ENCODE data around the gene STAT6. TPM values are rescaled to one million over a fixed set of nuclear protein-coding genes. Genes with fewer than 3 reads are reported as not detected.

The STAT6 gene
- total and polyA plus RNA-seq, 2 of the 8 experiments (the other 6 are each of a cell fraction or from before 2014, with no cell fraction given) = 32.9 to 38.7 TPM

GRCh38 chr12:57129321-57129842, 18.2 kb upstream of the STAT6 start:
- Histone ChIP-seq H4K91ac (replicated peaks; ENCODE audit: insufficient read length, low read length) (no peak overlapping the region), H3K56ac (replicated peaks; ENCODE audit: insufficient read length, low read depth, low read length) (peak overlapping the region; percentile 3), H4K5ac (ENCODE audit: insufficient read length, low read depth, low read length) (no peak overlapping the region), H3K79me1 (ENCODE audit: low read depth, low read length) (peaks cover 13% of the 10 kb centered on the region), H2AK5ac (ENCODE audit: low read depth, low read length) (no peak overlapping the region), H3K9ac (replicated peaks in 1 of 4; ENCODE audit: extremely low read depth in 1 of 4, low read depth in 3 of 4, low read length in 3 of 4) (peak overlapping the region; percentile 0 to 73 (median 41)), H3K79me2 (ENCODE audit: control insufficient read depth in 1 of 2, insufficient read depth in 2 of 2, low read length in 2 of 2) (peaks cover 7 to 50% of the 10 kb centered on the region in 2 experiments; a peak in 3 of 4 replicates), H3K4ac (replicated peaks; ENCODE audit: insufficient read length, low read depth, low read length) (no peak overlapping the region), H2BK5ac (ENCODE audit: low read depth, low read length) (peak overlapping the region; percentile 95; the same call in 1 of the 2 replicates), H2BK12ac (ENCODE audit: low read depth, low read length) (no peak overlapping the region), H3K4me1 (replicated peaks in 1 of 4; ENCODE audit: control insufficient read depth in 3 of 4, insufficient read depth in 4 of 4, low read length in 3 of 4) (peaks cover 23 to 43% (median 29%) of the 10 kb centered on the region in 4 experiments), H3K4me2 (ENCODE audit: insufficient read depth in 1 of 2, low read depth in 2 of 2, low read length in 2 of 2) (peak overlapping the region; percentile 78 to 86), H3K36me3 (ENCODE audit: control insufficient read depth in 2 of 4, insufficient read depth in 4 of 4, low read length in 3 of 4) (no peaks in the 10 kb centered on the region; a peak in 1 of 8 replicates), H3K23ac (ENCODE audit: insufficient read length) (no peak overlapping the region), H4K8ac (ENCODE audit: extremely low read depth, insufficient read depth, low read length) (peak overlapping the region; percentile 7; the same call in 1 of the 2 replicates), H3K9me3 (ENCODE audit: insufficient read depth in 2 of 2, low read depth in 1 of 2, low read length in 1 of 2) (no peaks in the 10 kb centered on the region), H2AFZ (ENCODE audit: low read length) (no peak overlapping the region), H2BK20ac (ENCODE audit: low read length) (no peak overlapping the region), H4K20me1 (replicated peaks in 1 of 2; ENCODE audit: control insufficient read depth in 1 of 2, insufficient read depth in 2 of 2, low read length in 2 of 2) (peaks cover 5 to 14% of the 10 kb centered on the region in 2 experiments), H3K14ac (ENCODE audit: insufficient read length) (no peak overlapping the region), H3K27ac (ENCODE audit: low read depth, low read length) (peak overlapping the region; percentile 71; the same call in 1 of the 2 replicates), H3K18ac (ENCODE audit: extremely low read depth, low read length) (no peak overlapping the region; the same call in 1 of the 2 replicates), H3K23me2 (ENCODE audit: low read depth, low read length) (peaks cover 6% of the 10 kb centered on the region; the same call in 1 of the 2 replicates), H2BK120ac (replicated peaks; ENCODE audit: low read depth, low read length) (no peak overlapping the region), H2BK15ac (ENCODE audit: low read length) (no peak overlapping the region), H3K27me3 (replicated peaks in 1 of 4; ENCODE audit: control insufficient read depth in 3 of 4, extremely low read depth in 1 of 4, insufficient read depth in 3 of 4, low read length in 3 of 4) (no peaks in the 10 kb centered on the region), H3K4me3 (ENCODE audit: extremely low read depth in 1 of 4, insufficient read depth in 2 of 4, low read depth in 3 of 4, low read length in 4 of 4) (peak overlapping the region; percentile 80 to 93 (median 82))
- CTCF ChIA-PET (ENCODE audit: partially characterized antibody) = interaction anchor here (2.2 to 19.8 kb wide), 4 partner anchors 18 to 60 kb away, joined by 5 to 305 read pairs (median 52); partner anchors contain the start of gene STAT6
- DNase-seq (ENCODE audit: low read depth in 1 of 2, low spot score in 2 of 2) (no peak), FAIRE-seq (no peak)
- POLR2A ChIA-PET (ENCODE audit: partially characterized antibody) = interaction anchor here (0.6 to 9.3 kb wide), 34 partner anchors 9 to 537 kb away, joined by 3 to 105 read pairs (median 6); partner anchors contain the start of genes LRP1-AS, MARS1, NAB2 and NEMP1
- TF ChIP-seq ASH2L (IDR thresholded peaks at IDR 0.05; ENCODE audit: low read length) (no peak), KDM1A (IDR thresholded peaks at IDR 0.05; ENCODE audit: borderline replicate concordance, low read length) (no peak; the same call in 1 of the 2 replicates), HDAC2 (IDR thresholded peaks at IDR 0.05; ENCODE audit: borderline replicate concordance in 1 of 2, low read depth in 2 of 2, low read length in 2 of 2) (no peak), CHD2 (IDR thresholded peaks at IDR 0.05; ENCODE audit: low read length) (no peak), TEAD4 (IDR thresholded peaks at IDR 0.05; ENCODE audit: low read depth, low read length) (peak; percentile 83), SIN3A (conservative IDR thresholded peaks at IDR 0.05 in 1 of 2, IDR thresholded peaks at IDR 0.05 in 1 of 2; ENCODE audit: low read depth in 1 of 2, low read length in 2 of 2) (peak in 1 of 2 experiments; percentile 73; a peak in 1 of 4 replicates)
- WGBS, 2 experiments (ENCODE audit: extremely low coverage in 1 of 2, insufficient coverage in 1 of 2, insufficient read length in 1 of 2, insufficient replicate concordance in 2 of 2, low coverage in 1 of 2, low lambda C conversion rate in 2 of 2, missing lambda C conversion rate in 1 of 2) = 5% methylated on average over 4 of the region's 12 CpGs; no CpG with 5 or more reads in 1 of the 2 experiments

All from H1 (cell line).